A549 (cell line): ENCODE results near the gene PARVB. TPM values are rescaled to one million over a fixed set of nuclear protein-coding genes. Genes with fewer than 3 reads are reported as not detected.

ENCODE experiments used
- ATAC-seq, 2 experiments: fragments of 200-7000 bp in 1 of 2; fragments of >200 bp in 1 of 2; cut with Nextera tagmentation in 1 of 2; cut with Tn5 transposase in 1 of 2; 3 replicates each; pipeline versions ENCODE4 v1.8.0 to v1.9.1; 2018 to 2020; ENCODE audit warnings: mild to moderate bottlenecking in 1 of 2, moderate library complexity in 1 of 2
- CTCF ChIA-PET: fragments of 300-600 bp; sonication (Branson Sonifier 250); formaldehyde crosslinking; extraction: SDS; loops from one replicate; lab custom pipeline; 2021; ENCODE audit warnings: antibody characterized with exemption, inconsistent platforms; lab: Yijun Ruan, JAX
- POLR2A ChIA-PET: fragments of 350-600 bp; formaldehyde crosslinking; extraction: SDS; loops from one replicate; lab custom pipeline; 2021; ENCODE audit warnings: antibody characterized with exemption, inconsistent platforms; lab: Yijun Ruan, JAX
- DNase-seq, 2 experiments: peaks; one replicate each; pipeline versions ENCODE4 v3.0.0 to v3.0.0-alpha.2; 2011 to 2016; ENCODE audit warnings: low read depth in 1 of 2, low spot score in 1 of 2
- FAIRE-seq: peaks from 2 replicates; lab custom pipeline; 2011; peaks lifted over from hg19 to GRCh38; lab: Jason Lieb, UNC
- H3K27ac ChIP-seq, 2 experiments: fragments of >200 bp; sonication (Bioruptor Twin); formaldehyde crosslinking; 3 replicates each; pipeline ENCODE4 v1.5.1; 2016 to 2017
- H3K4me1 ChIP-seq: fragments of >200 bp; sonication (Bioruptor Twin); formaldehyde crosslinking; 3 replicates; pipeline ENCODE4 v1.6.1; 2016
- H3K4me2 ChIP-seq: fragments of >200 bp; sonication (Bioruptor Twin); formaldehyde crosslinking; 3 replicates; pipeline ENCODE4 v1.6.1; 2016
- H3K4me3 ChIP-seq: fragments of >200 bp; sonication (Bioruptor Twin); formaldehyde crosslinking; 3 replicates; pipeline ENCODE4 v1.5.1; 2016
- H3K9me3 ChIP-seq: fragments of >200 bp; sonication (Bioruptor Twin); formaldehyde crosslinking; 3 replicates; pipeline ENCODE4 v1.6.1; 2016
- CEBPB ChIP-seq, 2 experiments: fragments of >200 bp in 1 of 2; sonication (Bioruptor Twin) in 1 of 2; formaldehyde crosslinking in 1 of 2; IDR thresholded peaks; 2 replicates each; pipeline ENCODE4 v1.6.1; 2012 to 2016
- CHD2 ChIP-seq: fragments of 150-350 bp; IDR thresholded peaks from 2 replicates; pipeline ENCODE4 v1.6.1; 2014; ENCODE audit warnings: low read length; ENCODE audit not compliant: partially characterized antibody
- E2F6 ChIP-seq: IDR thresholded peaks from 2 replicates; pipeline ENCODE4 v1.6.1; 2012; ENCODE audit warnings: low read depth, borderline replicate concordance
- EHF ChIP-seq: fragments of 250-450 bp; sonication (Bioruptor Pico); IDR thresholded peaks from 2 replicates; pipeline ENCODE4 v1.5.0; 2020; ENCODE audit warnings: mild to moderate bottlenecking
- ESRRA ChIP-seq: fragments of 150-350 bp; IDR thresholded peaks from 2 replicates; pipeline ENCODE4 v1.6.1; 2014; ENCODE audit warnings: mild to moderate bottlenecking, low read length, borderline replicate concordance
- HDAC2 ChIP-seq: fragments of 200-600 bp; sonication (generic); IDR thresholded peaks from 2 replicates; pipeline ENCODE4 v1.6.1; 2016
- HEYL ChIP-seq: fragments of 250-450 bp; sonication (Bioruptor Pico); IDR thresholded peaks from 2 replicates; pipeline ENCODE4 v1.8.0; 2021; ENCODE audit warnings: mild to moderate bottlenecking, moderate library complexity
- HOXA7 ChIP-seq: fragments of 250-450 bp; sonication (Bioruptor Pico); IDR thresholded peaks from 2 replicates; pipeline ENCODE4 v1.5.0; 2020; ENCODE audit warnings: mild to moderate bottlenecking, moderate library complexity
- HOXB5 ChIP-seq: fragments of 250-450 bp; sonication (Bioruptor Pico); IDR thresholded peaks from 2 replicates; pipeline ENCODE4 v1.5.0; 2020; ENCODE audit warnings: mild to moderate bottlenecking, moderate library complexity
- JUN ChIP-seq, 2 experiments: fragments of >200 bp; sonication (Bioruptor Twin); formaldehyde crosslinking; IDR thresholded peaks; 2 replicates in 1 of 2; 3 replicates in 1 of 2; pipeline ENCODE4 v1.6.1; 2016 to 2017
- KDM5A ChIP-seq: fragments of 200-600 bp; sonication (generic); IDR thresholded peaks from 2 replicates; pipeline ENCODE4 v1.6.1; 2016; ENCODE audit warnings: antibody characterized with exemption, mild to moderate bottlenecking
- NFE2L2 ChIP-seq: fragments of 150-350 bp; conservative IDR thresholded peaks from 2 replicates; pipeline ENCODE4 v1.6.1; 2014; ENCODE audit warnings: low read length
- PBX3 ChIP-seq: IDR thresholded peaks from 2 replicates; pipeline ENCODE4 v1.6.1; 2012
- RCOR1 ChIP-seq: fragments of 150-350 bp; IDR thresholded peaks from 2 replicates; pipeline ENCODE4 v1.6.1; 2014; ENCODE audit warnings: antibody characterized with exemption, low read length, low read depth
- SREBF2 ChIP-seq: fragments of 450-650 bp; IDR thresholded peaks from 2 replicates; pipeline ENCODE4 v1.6.1; 2014; ENCODE audit warnings: mild to moderate bottlenecking, moderate library complexity
- TFCP2L1 ChIP-seq: fragments of 250-450 bp; sonication (Bioruptor Pico); IDR thresholded peaks from 2 replicates; pipeline ENCODE4 v1.5.0; 2021; ENCODE audit warnings: mild to moderate bottlenecking
- TP53 ChIP-seq: fragments of 250-450 bp; sonication (Bioruptor Pico); IDR thresholded peaks from 2 replicates; pipeline ENCODE4 v1.5.0; 2021; ENCODE audit warnings: mild to moderate bottlenecking, moderate library complexity
- ZC3H11A ChIP-seq: fragments of 450-650 bp; IDR thresholded peaks from 2 replicates; pipeline ENCODE4 v1.6.1; 2014; ENCODE audit warnings: antibody characterized with exemption, mild to moderate bottlenecking
- WGBS: methylation state at CpG from one replicate; pipeline ENCODE4 v1.1.6; 2017; ENCODE audit errors: missing lambda C conversion rate; 5-methylcytosine and 5-hydroxymethylcytosine counted together
- polyA plus RNA-seq, 4 experiments: library from polyadenylated mRNA; depleted of rRNA in 3 of 4; stranded (reverse); fragments of >200 nt; fragmentation: RNase III in 1 of 4; extraction: RNeasy Plus Mini Kit Qiagen cat#74134 plus additional on column Dnase treatment in 1 of 4; gene quantifications; 2 replicates in 3 of 4; 3 replicates in 1 of 4; pipeline ENCODE4 v1.2.3, GENCODE V29; 2011 to 2017
- TF ChIP-seq, protein P1 (sequence below): fragments of 200-600 bp; sonication (generic); IDR thresholded peaks from 2 replicates; pipeline ENCODE4 v1.6.1; 2016; ENCODE audit warnings: antibody characterized with exemption, mild to moderate bottlenecking, moderate library complexity
- TF ChIP-seq, protein P2 (sequence below): fragments of 250-450 bp; sonication (Bioruptor Pico); IDR thresholded peaks from 2 replicates; pipeline ENCODE4 v1.5.0; 2021; ENCODE audit warnings: mild to moderate bottlenecking, moderate library complexity, borderline replicate concordance
- TF ChIP-seq, protein P3 (sequence below): IDR thresholded peaks from 2 replicates; pipeline ENCODE4 v1.6.1; 2012
- TF ChIP-seq, protein P4 (sequence below): fragments of >200 bp; sonication (Bioruptor Twin); formaldehyde crosslinking; IDR thresholded peaks from 3 replicates; pipeline ENCODE4 v1.5.1; 2016

The PARVB gene
- polyA plus RNA-seq, 2 of the 4 experiments (the other 2 are of a cell fraction) = 28.3 to 33.5 TPM

DNA sequence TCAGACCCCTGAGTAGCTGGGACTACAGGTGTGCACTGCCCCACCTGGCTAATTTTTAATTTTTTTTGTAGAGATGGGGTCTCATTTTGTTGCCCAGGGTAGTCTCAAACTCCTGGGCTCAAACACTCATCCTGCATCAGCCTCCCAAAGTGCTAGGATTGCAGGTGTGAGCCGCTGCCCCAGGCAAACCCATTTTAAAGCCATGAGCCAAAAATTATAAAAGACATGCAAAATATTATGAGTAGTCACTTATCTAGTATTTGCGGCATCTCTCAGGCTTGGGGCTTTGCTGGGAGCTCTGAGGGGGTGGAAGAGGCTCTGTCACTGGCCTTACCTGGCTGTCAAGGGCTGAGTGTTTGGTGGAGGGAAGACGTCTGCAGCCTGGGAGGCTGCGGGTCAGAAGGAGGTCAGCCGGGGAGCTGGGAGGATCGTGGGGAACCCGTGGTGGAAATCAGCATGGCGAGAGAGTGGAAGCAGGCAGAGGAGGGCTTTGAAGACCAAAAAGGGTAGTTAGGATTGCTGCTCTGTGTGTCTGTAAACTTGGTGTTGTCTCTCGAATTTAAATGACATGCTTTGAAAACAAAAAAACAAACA, 87.6 kb downstream of the PARVB start (continued):
- TF ChIP-seq E2F6 = no peak
- TF ChIP-seq HOXA7 (CRISPR knock-in tag) = no peak

DNA sequence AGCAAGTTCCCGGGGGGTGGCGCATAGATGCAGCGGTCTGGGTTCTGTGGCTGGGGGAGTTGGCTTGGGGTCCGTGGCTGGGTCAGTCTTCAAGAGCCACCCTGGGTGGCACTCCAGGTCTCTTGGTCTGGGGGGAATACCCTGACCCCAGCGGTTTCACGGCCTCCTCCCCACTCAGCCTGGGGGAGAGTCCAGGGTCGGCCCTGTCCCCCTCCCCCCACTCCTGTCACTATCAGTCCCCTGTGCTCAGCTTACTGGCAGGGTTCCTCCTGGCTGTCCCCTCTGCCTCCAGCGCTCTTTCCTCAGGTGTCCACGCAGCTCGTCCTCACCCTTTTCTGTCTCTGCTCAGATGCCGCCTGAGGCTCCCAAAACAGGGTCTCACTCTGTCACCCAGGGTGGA, 88.1 kb downstream of the PARVB start:
- no peak for FAIRE-seq
- no peak for DNase-seq
- ATAC-seq = no peak
- no peak for TF ChIP-seq HEYL (CRISPR knock-in tag)
- no peak for TF ChIP-seq PBX3
- no peak for TF ChIP-seq TFCP2L1 (CRISPR knock-in tag)
- TF ChIP-seq CHD2 = no peak
- TF ChIP-seq SREBF2 = no peak
- TF ChIP-seq KDM5A = no peak
- TF ChIP-seq ZC3H11A = no peak
- no peak for TF ChIP-seq RCOR1
- TF ChIP-seq JUN (IDR thresholded peaks at IDR 0.05) = no peak
- TF ChIP-seq, protein P1, sequence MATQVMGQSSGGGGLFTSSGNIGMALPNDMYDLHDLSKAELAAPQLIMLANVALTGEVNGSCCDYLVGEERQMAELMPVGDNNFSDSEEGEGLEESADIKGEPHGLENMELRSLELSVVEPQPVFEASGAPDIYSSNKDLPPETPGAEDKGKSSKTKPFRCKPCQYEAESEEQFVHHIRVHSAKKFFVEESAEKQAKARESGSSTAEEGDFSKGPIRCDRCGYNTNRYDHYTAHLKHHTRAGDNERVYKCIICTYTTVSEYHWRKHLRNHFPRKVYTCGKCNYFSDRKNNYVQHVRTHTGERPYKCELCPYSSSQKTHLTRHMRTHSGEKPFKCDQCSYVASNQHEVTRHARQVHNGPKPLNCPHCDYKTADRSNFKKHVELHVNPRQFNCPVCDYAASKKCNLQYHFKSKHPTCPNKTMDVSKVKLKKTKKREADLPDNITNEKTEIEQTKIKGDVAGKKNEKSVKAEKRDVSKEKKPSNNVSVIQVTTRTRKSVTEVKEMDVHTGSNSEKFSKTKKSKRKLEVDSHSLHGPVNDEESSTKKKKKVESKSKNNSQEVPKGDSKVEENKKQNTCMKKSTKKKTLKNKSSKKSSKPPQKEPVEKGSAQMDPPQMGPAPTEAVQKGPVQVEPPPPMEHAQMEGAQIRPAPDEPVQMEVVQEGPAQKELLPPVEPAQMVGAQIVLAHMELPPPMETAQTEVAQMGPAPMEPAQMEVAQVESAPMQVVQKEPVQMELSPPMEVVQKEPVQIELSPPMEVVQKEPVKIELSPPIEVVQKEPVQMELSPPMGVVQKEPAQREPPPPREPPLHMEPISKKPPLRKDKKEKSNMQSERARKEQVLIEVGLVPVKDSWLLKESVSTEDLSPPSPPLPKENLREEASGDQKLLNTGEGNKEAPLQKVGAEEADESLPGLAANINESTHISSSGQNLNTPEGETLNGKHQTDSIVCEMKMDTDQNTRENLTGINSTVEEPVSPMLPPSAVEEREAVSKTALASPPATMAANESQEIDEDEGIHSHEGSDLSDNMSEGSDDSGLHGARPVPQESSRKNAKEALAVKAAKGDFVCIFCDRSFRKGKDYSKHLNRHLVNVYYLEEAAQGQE = no peak
- TF ChIP-seq, protein P2, sequence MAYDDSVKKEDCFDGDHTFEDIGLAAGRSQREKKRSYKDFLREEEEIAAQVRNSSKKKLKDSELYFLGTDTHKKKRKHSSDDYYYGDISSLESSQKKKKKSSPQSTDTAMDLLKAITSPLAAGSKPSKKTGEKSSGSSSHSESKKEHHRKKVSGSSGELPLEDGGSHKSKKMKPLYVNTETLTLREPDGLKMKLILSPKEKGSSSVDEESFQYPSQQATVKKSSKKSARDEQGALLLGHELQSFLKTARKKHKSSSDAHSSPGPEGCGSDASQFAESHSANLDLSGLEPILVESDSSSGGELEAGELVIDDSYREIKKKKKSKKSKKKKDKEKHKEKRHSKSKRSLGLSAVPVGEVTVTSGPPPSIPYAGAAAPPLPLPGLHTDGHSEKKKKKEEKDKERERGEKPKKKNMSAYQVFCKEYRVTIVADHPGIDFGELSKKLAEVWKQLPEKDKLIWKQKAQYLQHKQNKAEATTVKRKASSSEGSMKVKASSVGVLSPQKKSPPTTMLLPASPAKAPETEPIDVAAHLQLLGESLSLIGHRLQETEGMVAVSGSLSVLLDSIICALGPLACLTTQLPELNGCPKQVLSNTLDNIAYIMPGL = no peak
- ChIA-PET CTCF (no interaction called here), POLR2A (no interaction called here)
- no peaks in the 10 kb centered on the region for H3K9me3 ChIP-seq
- H3K4me2 ChIP-seq = no peak overlapping the region
- no peak overlapping the region for H3K27ac ChIP-seq
- 91% methylated on average over 11 of the region's 11 CpGs for WGBS
- no peaks in the 10 kb centered on the region for H3K4me1 ChIP-seq
- H3K4me3 ChIP-seq = no peak overlapping the region

DNA sequence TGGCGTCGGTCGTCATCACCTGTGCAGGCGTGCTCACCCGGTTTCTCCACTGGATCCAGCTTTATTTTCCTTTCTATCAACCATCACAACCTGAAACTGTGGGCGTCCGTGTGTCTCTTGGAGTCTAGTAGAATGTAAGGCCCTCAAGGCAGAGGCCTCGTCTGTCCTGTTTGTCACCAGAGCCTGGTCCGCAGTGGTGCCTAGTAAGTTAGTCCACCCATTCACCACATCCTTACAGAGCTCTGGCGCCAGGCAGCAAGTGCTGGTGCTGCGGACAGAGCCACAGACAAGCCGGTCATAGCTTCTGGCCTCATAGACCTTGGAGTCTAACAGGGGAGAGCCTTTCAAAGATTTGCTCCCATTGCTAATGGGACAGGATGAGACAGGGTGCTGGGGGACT, 92.2 kb downstream of the PARVB start:
- ATAC-seq (no peak), DNase-seq (no peak), FAIRE-seq (no peak)
- 92% methylated on average over 10 of the region's 12 CpGs for WGBS
- Histone ChIP-seq H3K27ac (no peak overlapping the region), H3K9me3 (no peaks in the 10 kb centered on the region; the same call in 2 of the 3 replicates), H3K4me1 (no peaks in the 10 kb centered on the region), H3K4me2 (no peak overlapping the region), H3K4me3 (no peak overlapping the region)
- TF ChIP-seq, protein P3, sequence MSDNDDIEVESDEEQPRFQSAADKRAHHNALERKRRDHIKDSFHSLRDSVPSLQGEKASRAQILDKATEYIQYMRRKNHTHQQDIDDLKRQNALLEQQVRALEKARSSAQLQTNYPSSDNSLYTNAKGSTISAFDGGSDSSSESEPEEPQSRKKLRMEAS = no peak
- TF ChIP-seq ESRRA (no peak), NFE2L2 (no peak), ZC3H11A (no peak), CEBPB (IDR thresholded peaks at IDR 0.05) (no peak), EHF (CRISPR knock-in tag) (no peak), SREBF2 (no peak), HDAC2 (no peak), HOXB5 (CRISPR knock-in tag) (no peak), TP53 (CRISPR knock-in tag) (no peak), PBX3 (no peak)
- TF ChIP-seq, protein P4, sequence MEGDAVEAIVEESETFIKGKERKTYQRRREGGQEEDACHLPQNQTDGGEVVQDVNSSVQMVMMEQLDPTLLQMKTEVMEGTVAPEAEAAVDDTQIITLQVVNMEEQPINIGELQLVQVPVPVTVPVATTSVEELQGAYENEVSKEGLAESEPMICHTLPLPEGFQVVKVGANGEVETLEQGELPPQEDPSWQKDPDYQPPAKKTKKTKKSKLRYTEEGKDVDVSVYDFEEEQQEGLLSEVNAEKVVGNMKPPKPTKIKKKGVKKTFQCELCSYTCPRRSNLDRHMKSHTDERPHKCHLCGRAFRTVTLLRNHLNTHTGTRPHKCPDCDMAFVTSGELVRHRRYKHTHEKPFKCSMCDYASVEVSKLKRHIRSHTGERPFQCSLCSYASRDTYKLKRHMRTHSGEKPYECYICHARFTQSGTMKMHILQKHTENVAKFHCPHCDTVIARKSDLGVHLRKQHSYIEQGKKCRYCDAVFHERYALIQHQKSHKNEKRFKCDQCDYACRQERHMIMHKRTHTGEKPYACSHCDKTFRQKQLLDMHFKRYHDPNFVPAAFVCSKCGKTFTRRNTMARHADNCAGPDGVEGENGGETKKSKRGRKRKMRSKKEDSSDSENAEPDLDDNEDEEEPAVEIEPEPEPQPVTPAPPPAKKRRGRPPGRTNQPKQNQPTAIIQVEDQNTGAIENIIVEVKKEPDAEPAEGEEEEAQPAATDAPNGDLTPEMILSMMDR = no peak
- ChIA-PET POLR2A (no interaction called here), CTCF (no interaction called here)
